BE2C (cell line): Measurements from ENCODE around the gene DHX8.

Source experiments
- DNase-seq: peaks from one replicate; pipeline ENCODE4 v3.0.0-alpha.2; 2020
- H3K27me3 ChIP-seq: fragments of 250-450 bp; sonication (Bioruptor Pico); 2 replicates; pipeline ENCODE4 v1.5.1; 2020; ENCODE audit warnings: mild to moderate bottlenecking
- H3K36me3 ChIP-seq: fragments of 250-450 bp; sonication (Bioruptor Pico); 2 replicates; pipeline ENCODE4 v1.5.1; 2020; ENCODE audit warnings: mild to moderate bottlenecking
- H3K4me1 ChIP-seq: fragments of 250-450 bp; sonication (Bioruptor Pico); 2 replicates; pipeline ENCODE4 v1.5.1; 2020
- H3K4me3 ChIP-seq: 2 replicates; pipeline ENCODE4 v1.5.1; 2011; ENCODE audit warnings: low read depth, low read length
- H3K9me3 ChIP-seq: fragments of 250-450 bp; sonication (Bioruptor Pico); 2 replicates; pipeline ENCODE4 v1.5.1; 2020
- CTCF ChIP-seq: IDR thresholded peaks from 2 replicates; pipeline ENCODE4 v1.5.1; 2012; ENCODE audit warnings: mild to moderate bottlenecking, low read depth, low read length

DHX8 gene

GRCh38 chr17:43560461-43561427, 77.0 kb downstream of the DHX8 start:
- no peak for DNase-seq
- Histone ChIP-seq H3K27me3 (no peaks in the 10 kb centered on the region), H3K36me3 (no peaks in the 10 kb centered on the region), H3K4me3 (no peak overlapping the region), H3K9me3 (no peaks in the 10 kb centered on the region), H3K4me1 (no peaks in the 10 kb centered on the region)
- no peak for TF ChIP-seq CTCF

GRCh38 chr17:43562679-43563599, 79.2 kb downstream of the DHX8 start:
- H3K4me3 ChIP-seq, result peak overlapping the region; percentile 30
- no peaks in the 10 kb centered on the region for H3K9me3 ChIP-seq
- no peaks in the 10 kb centered on the region for H3K36me3 ChIP-seq
- no peak for DNase-seq
- no peaks in the 10 kb centered on the region for H3K27me3 ChIP-seq
- TF ChIP-seq CTCF, result no peak
- no peaks in the 10 kb centered on the region for H3K4me1 ChIP-seq

GRCh38 chr17:43563600-43564594, 80.1 kb downstream of the DHX8 start:
- Histone ChIP-seq H3K27me3 (no peaks in the 10 kb centered on the region), H3K36me3 (no peaks in the 10 kb centered on the region), H3K4me3 (no peak overlapping the region), H3K4me1 (no peaks in the 10 kb centered on the region), H3K9me3 (no peaks in the 10 kb centered on the region)
- TF ChIP-seq CTCF, result no peak
- no peak for DNase-seq

GRCh38 chr17:43568506-43569082, 84.8 kb downstream of the DHX8 start:
- no peak overlapping the region for H3K4me3 ChIP-seq
- no peaks in the 10 kb centered on the region for H3K36me3 ChIP-seq
- TF ChIP-seq CTCF, result no peak
- no peak for DNase-seq
- no peaks in the 10 kb centered on the region for H3K9me3 ChIP-seq
- H3K4me1 ChIP-seq, result no peaks in the 10 kb centered on the region
- no peaks in the 10 kb centered on the region for H3K27me3 ChIP-seq

- no peaks in the 10 kb centered on the region for H3K36me3 ChIP-seq
- no peak overlapping the region for H3K4me3 ChIP-seq
- TF ChIP-seq CTCF, result no peak
- no peaks in the 10 kb centered on the region for H3K9me3 ChIP-seq
- no peaks in the 10 kb centered on the region for H3K4me1 ChIP-seq
- no peak for DNase-seq
- H3K27me3 ChIP-seq, result no peaks in the 10 kb centered on the region
Observed at GRCh38 chr17:43570518-43570928, 86.7 kb downstream of the DHX8 start.
